ENCODE results near the gene ABCC8.

Gene ABCC8

GRCh38 chr11:17405232-17406005, 71.2 kb downstream of the ABCC8 start:
- no peak overlapping the region for H3K4me3 ChIP-seq (ENCODE audit: extremely low read depth, insufficient read depth, low read length, poor library complexity, severe bottlenecking)
- 61% methylated on average over 14 of the region's 15 CpGs for WGBS, 2 experiments (ENCODE audit: insufficient coverage in 2 of 2)
- no peaks in the 10 kb centered on the region for H3K36me3 ChIP-seq (ENCODE audit: control insufficient read depth, insufficient read depth, low read length)
- no peaks in the 10 kb centered on the region for H3K9me3 ChIP-seq (ENCODE audit: control insufficient read depth, low read length)
- H3K4me1 ChIP-seq (ENCODE audit: control insufficient read depth, insufficient read depth, low read length, poor library complexity, severe bottlenecking), result peaks cover 3% of the 10 kb centered on the region
- H3K27ac ChIP-seq (ENCODE audit: low read depth, low read length, severe bottlenecking), result no peak overlapping the region

GRCh38 chr11:17403980-17404759, 72.5 kb downstream of the ABCC8 start:
- H3K27ac ChIP-seq (ENCODE audit: low read depth, low read length, severe bottlenecking), result no peak overlapping the region
- H3K4me3 ChIP-seq (ENCODE audit: extremely low read depth, insufficient read depth, low read length, poor library complexity, severe bottlenecking), result no peak overlapping the region
- peaks cover 3% of the 10 kb centered on the region for H3K4me1 ChIP-seq (ENCODE audit: control insufficient read depth, insufficient read depth, low read length, poor library complexity, severe bottlenecking)
- H3K36me3 ChIP-seq (ENCODE audit: control insufficient read depth, insufficient read depth, low read length), result no peaks in the 10 kb centered on the region
- no peaks in the 10 kb centered on the region for H3K9me3 ChIP-seq (ENCODE audit: control insufficient read depth, low read length)
- 91 to 97% methylated on average over 8 to 13 of the region's 18 CpGs for WGBS, 2 experiments (ENCODE audit: insufficient coverage in 2 of 2)

DNA sequence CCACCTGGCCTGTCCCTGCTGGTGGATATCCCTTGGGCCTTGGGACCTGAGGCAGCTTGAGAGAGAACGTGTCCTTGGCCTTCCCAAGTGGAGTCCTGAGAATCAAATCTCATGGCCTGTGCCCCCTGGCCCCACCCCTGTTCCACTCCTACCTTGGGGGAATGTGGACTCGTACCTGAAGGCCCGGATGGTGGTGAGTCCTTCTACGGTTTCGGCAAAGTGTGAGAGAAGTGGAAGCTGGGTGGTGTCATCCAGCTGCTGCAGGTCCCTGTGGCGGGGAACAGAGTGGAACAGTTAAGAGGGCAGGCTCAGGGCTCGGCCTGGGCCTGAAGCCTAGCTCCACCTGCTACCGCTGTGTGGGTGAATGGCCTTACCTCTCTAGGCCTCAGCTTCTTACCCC, 74.2 kb downstream of the ABCC8 start:
- H3K4me1 ChIP-seq (ENCODE audit: control insufficient read depth, insufficient read depth, low read length, poor library complexity, severe bottlenecking), result peaks cover 3% of the 10 kb centered on the region
- H3K36me3 ChIP-seq (ENCODE audit: control insufficient read depth, insufficient read depth, low read length), result no peaks in the 10 kb centered on the region
- H3K9me3 ChIP-seq (ENCODE audit: control insufficient read depth, low read length), result no peaks in the 10 kb centered on the region
- H3K4me3 ChIP-seq (ENCODE audit: extremely low read depth, insufficient read depth, low read length, poor library complexity, severe bottlenecking), result no peak overlapping the region
- 94 to 98% methylated on average over 5 to 6 of the region's 8 CpGs for WGBS, 2 experiments (ENCODE audit: insufficient coverage in 2 of 2)
- H3K27ac ChIP-seq (ENCODE audit: low read depth, low read length, severe bottlenecking), result no peak overlapping the region

GRCh38 chr11:17401841-17402240, 74.8 kb downstream of the ABCC8 start:
- Histone ChIP-seq H3K27ac (ENCODE audit: low read depth, low read length, severe bottlenecking) (no peak overlapping the region), H3K9me3 (ENCODE audit: control insufficient read depth, low read length) (no peaks in the 10 kb centered on the region), H3K36me3 (ENCODE audit: control insufficient read depth, insufficient read depth, low read length) (no peaks in the 10 kb centered on the region), H3K4me1 (ENCODE audit: control insufficient read depth, insufficient read depth, low read length, poor library complexity, severe bottlenecking) (peaks cover 3% of the 10 kb centered on the region), H3K4me3 (ENCODE audit: extremely low read depth, insufficient read depth, low read length, poor library complexity, severe bottlenecking) (no peak overlapping the region)
- WGBS, 2 experiments (ENCODE audit: insufficient coverage in 2 of 2), result 92 to 95% methylated on average over 8 of the region's 8 CpGs

DNA sequence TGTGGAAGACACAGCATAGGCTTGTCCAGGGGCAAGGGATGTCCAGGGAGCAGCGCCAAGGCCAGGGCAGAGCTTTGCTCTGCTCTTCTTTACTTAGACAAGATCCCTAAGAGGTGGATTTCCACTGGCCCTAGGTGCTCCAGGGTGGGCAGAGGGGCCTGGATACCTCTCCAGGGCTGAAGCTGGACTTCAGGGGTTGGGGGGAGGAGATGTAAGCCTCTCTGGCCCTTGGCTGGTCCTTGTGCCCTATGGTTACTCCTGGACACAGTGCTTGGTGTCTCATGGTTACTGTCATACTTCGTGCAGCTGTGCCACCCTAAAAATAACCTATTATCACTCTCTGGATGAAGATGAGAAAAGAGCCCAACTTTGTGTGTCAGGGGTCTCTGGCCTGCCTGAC, 75.3 kb downstream of the ABCC8 start:
- 57 to 88% methylated on average over 1 of the region's 2 CpGs for WGBS, 2 experiments (ENCODE audit: insufficient coverage in 2 of 2)
- Histone ChIP-seq H3K27ac (ENCODE audit: low read depth, low read length, severe bottlenecking) (no peak overlapping the region), H3K36me3 (ENCODE audit: control insufficient read depth, insufficient read depth, low read length) (no peaks in the 10 kb centered on the region), H3K9me3 (ENCODE audit: control insufficient read depth, low read length) (no peaks in the 10 kb centered on the region), H3K4me3 (ENCODE audit: extremely low read depth, insufficient read depth, low read length, poor library complexity, severe bottlenecking) (no peak overlapping the region), H3K4me1 (ENCODE audit: control insufficient read depth, insufficient read depth, low read length, poor library complexity, severe bottlenecking) (peaks cover 3% of the 10 kb centered on the region)

GRCh38 chr11:17400048-17400775, 76.4 kb downstream of the ABCC8 start:
- H3K4me3 ChIP-seq (ENCODE audit: extremely low read depth, insufficient read depth, low read length, poor library complexity, severe bottlenecking), result no peak overlapping the region
- no peaks in the 10 kb centered on the region for H3K36me3 ChIP-seq (ENCODE audit: control insufficient read depth, insufficient read depth, low read length)
- 96 to 97% methylated on average over 18 to 19 of the region's 19 CpGs for WGBS, 2 experiments (ENCODE audit: insufficient coverage in 2 of 2)
- no peak overlapping the region for H3K27ac ChIP-seq (ENCODE audit: low read depth, low read length, severe bottlenecking)
- H3K9me3 ChIP-seq (ENCODE audit: control insufficient read depth, low read length), result no peaks in the 10 kb centered on the region
- no peaks in the 10 kb centered on the region for H3K4me1 ChIP-seq (ENCODE audit: control insufficient read depth, insufficient read depth, low read length, poor library complexity, severe bottlenecking)

GRCh38 chr11:17399236-17399635, 77.4 kb downstream of the ABCC8 start:
- H3K36me3 ChIP-seq (ENCODE audit: control insufficient read depth, insufficient read depth, low read length), result no peaks in the 10 kb centered on the region
- H3K4me3 ChIP-seq (ENCODE audit: extremely low read depth, insufficient read depth, low read length, poor library complexity, severe bottlenecking), result no peak overlapping the region
- no peak overlapping the region for H3K27ac ChIP-seq (ENCODE audit: low read depth, low read length, severe bottlenecking)
- no peaks in the 10 kb centered on the region for H3K9me3 ChIP-seq (ENCODE audit: control insufficient read depth, low read length)
- no peaks in the 10 kb centered on the region for H3K4me1 ChIP-seq (ENCODE audit: control insufficient read depth, insufficient read depth, low read length, poor library complexity, severe bottlenecking)

- H3K4me3 ChIP-seq (ENCODE audit: extremely low read depth, insufficient read depth, low read length, poor library complexity, severe bottlenecking), result no peak overlapping the region
- no peaks in the 10 kb centered on the region for H3K4me1 ChIP-seq (ENCODE audit: control insufficient read depth, insufficient read depth, low read length, poor library complexity, severe bottlenecking)
- 90% methylated on average over 12 to 13 of the region's 14 CpGs for WGBS, 2 experiments (ENCODE audit: insufficient coverage in 2 of 2)
- no peaks in the 10 kb centered on the region for H3K36me3 ChIP-seq (ENCODE audit: control insufficient read depth, insufficient read depth, low read length)
- no peaks in the 10 kb centered on the region for H3K9me3 ChIP-seq (ENCODE audit: control insufficient read depth, low read length)
- no peak overlapping the region for H3K27ac ChIP-seq (ENCODE audit: low read depth, low read length, severe bottlenecking)
These were observed 79.2 kb downstream of the ABCC8 start for GRCh38 chr11:17397311-17398002.

GRCh38 chr11:17396598-17397310, 79.9 kb downstream of the ABCC8 start:
- Histone ChIP-seq H3K27ac (ENCODE audit: low read depth, low read length, severe bottlenecking) (no peak overlapping the region), H3K36me3 (ENCODE audit: control insufficient read depth, insufficient read depth, low read length) (no peaks in the 10 kb centered on the region), H3K4me1 (ENCODE audit: control insufficient read depth, insufficient read depth, low read length, poor library complexity, severe bottlenecking) (no peaks in the 10 kb centered on the region), H3K4me3 (ENCODE audit: extremely low read depth, insufficient read depth, low read length, poor library complexity, severe bottlenecking) (no peak overlapping the region), H3K9me3 (ENCODE audit: control insufficient read depth, low read length) (no peaks in the 10 kb centered on the region)
- 92 to 93% methylated on average over 19 to 22 of the region's 22 CpGs for WGBS, 2 experiments (ENCODE audit: insufficient coverage in 2 of 2)

- no peak overlapping the region for H3K4me3 ChIP-seq (ENCODE audit: extremely low read depth, insufficient read depth, low read length, poor library complexity, severe bottlenecking)
- no peaks in the 10 kb centered on the region for H3K9me3 ChIP-seq (ENCODE audit: control insufficient read depth, low read length)
- no peak overlapping the region for H3K27ac ChIP-seq (ENCODE audit: low read depth, low read length, severe bottlenecking)
- H3K36me3 ChIP-seq (ENCODE audit: control insufficient read depth, insufficient read depth, low read length), result no peaks in the 10 kb centered on the region
- no peaks in the 10 kb centered on the region for H3K4me1 ChIP-seq (ENCODE audit: control insufficient read depth, insufficient read depth, low read length, poor library complexity, severe bottlenecking)
- 93 to 97% methylated on average over 3 of the region's 6 CpGs for WGBS, 2 experiments (ENCODE audit: insufficient coverage in 2 of 2)
These were observed 80.7 kb downstream of the ABCC8 start for GRCh38 chr11:17395978-17396377.
